K562 (cell line): ENCODE data around the gene GLI1. TPM values are rescaled to one million over a fixed set of nuclear protein-coding genes. Genes with fewer than 3 reads are reported as not detected.

ENCODE experiments used
- BACH1 ChIP-seq: fragments of 200-800 bp; sonication (Bioruptor generic); IDR thresholded peaks from 2 replicates; pipeline ENCODE4 v1.6.1; 2016; ENCODE audit warnings: missing genetic modification characterization, missing compliant biosample characterization
- CBX2 ChIP-seq: fragments of 200-600 bp; sonication (generic); IDR thresholded peaks from one replicate; pipeline ENCODE4 v1.6.1; 2012; ENCODE audit warnings: mild to moderate bottlenecking, low read length, inconsistent platforms; ENCODE audit not compliant: insufficient read depth, poor library complexity, severe bottlenecking
- CREM ChIP-seq: IDR thresholded peaks from 2 replicates; pipeline ENCODE4 v1.6.1; 2014; ENCODE audit warnings: antibody characterized with exemption, low read depth
- ETV1 ChIP-seq: fragments of 450-650 bp; conservative IDR thresholded peaks from 2 replicates; pipeline ENCODE4 v1.6.1; 2016; ENCODE audit warnings: missing genetic modification characterization, control low read depth, low read depth, missing compliant biosample characterization
- HDGF ChIP-seq: fragments of 450-650 bp; IDR thresholded peaks from 2 replicates; pipeline ENCODE4 v1.6.1; 2016
- HMG20B ChIP-seq: fragments of 250-450 bp; sonication (Bioruptor Pico); IDR thresholded peaks from 2 replicates; pipeline ENCODE4 v1.5.0; 2021; ENCODE audit warnings: mild to moderate bottlenecking
- MEF2A ChIP-seq: IDR thresholded peaks from 2 replicates; pipeline ENCODE4 v1.6.1; 2011; ENCODE audit warnings: low read depth, mild to moderate bottlenecking, low read length, moderate library complexity; ENCODE audit not compliant: control insufficient read depth
- PKNOX1 ChIP-seq: fragments of 450-650 bp; IDR thresholded peaks from 2 replicates; pipeline ENCODE4 v1.6.1; 2016
- SMARCC2 ChIP-seq: fragments of 450-650 bp; IDR thresholded peaks from 2 replicates; pipeline ENCODE4 v1.6.1; 2017; ENCODE audit warnings: antibody characterized with exemption, moderate library complexity, mild to moderate bottlenecking, low read depth
- SP1 ChIP-seq: sonication (generic); formaldehyde crosslinking; IDR thresholded peaks from 2 replicates; pipeline ENCODE4 v1.8.1; 2022; ENCODE audit warnings: mild to moderate bottlenecking, missing genetic modification reagents
- SRF ChIP-seq, 2 experiments: fragments of 250-450, 450-650 bp in 1 of 2; sonication (Bioruptor Pico) in 1 of 2; sonication (generic) in 1 of 2; formaldehyde crosslinking; IDR thresholded peaks; 2 replicates each; pipeline versions ENCODE4 v1.5.0 to v1.5.1; 2020 to 2022; ENCODE audit warnings: mild to moderate bottlenecking in 1 of 2, missing genetic modification reagents in 1 of 2
- STAT5B ChIP-seq: fragments of 250-450 bp; sonication (Bioruptor Pico); IDR thresholded peaks from 2 replicates; pipeline ENCODE4 v1.8.0; 2021; ENCODE audit warnings: mild to moderate bottlenecking, inconsistent platforms
- TCF3 ChIP-seq: sonication (generic); formaldehyde crosslinking; IDR thresholded peaks from 2 replicates; pipeline ENCODE4 v1.4.0; 2020; ENCODE audit warnings: mild to moderate bottlenecking, missing genetic modification reagents
- TFE3 ChIP-seq: fragments of 450-650 bp; formaldehyde crosslinking; IDR thresholded peaks from 2 replicates; pipeline ENCODE4 v1.4.0; 2020; ENCODE audit warnings: mild to moderate bottlenecking, mixed read lengths
- XRCC5 ChIP-seq: fragments of 200-400 bp; formaldehyde crosslinking; IDR thresholded peaks from 2 replicates; pipeline ENCODE4 v1.6.1; 2017; ENCODE audit warnings: low read depth, mild to moderate bottlenecking, low read length
- ZNF431 ChIP-seq: sonication (generic); formaldehyde crosslinking; IDR thresholded peaks from 2 replicates; pipeline ENCODE4 v1.8.0; 2022; ENCODE audit warnings: mild to moderate bottlenecking, missing genetic modification reagents
- ZNF583 ChIP-seq: fragments of 250-450 bp; sonication (Bioruptor Pico); IDR thresholded peaks from 2 replicates; pipeline ENCODE4 v1.4.0; 2020
- ZNF589 ChIP-seq: fragments of 200-800 bp; sonication (Bioruptor generic); IDR thresholded peaks from 2 replicates; pipeline ENCODE4 v1.6.1; 2016; ENCODE audit warnings: low read depth, missing genetic modification characterization, missing compliant biosample characterization
- ZNF592 ChIP-seq: fragments of 450-650 bp; IDR thresholded peaks from 2 replicates; pipeline ENCODE4 v1.6.1; 2017; ENCODE audit warnings: antibody characterized with exemption, mild to moderate bottlenecking
- ZNF740 ChIP-seq, 3 experiments: fragments of 200-800 bp in 1 of 3; sonication (Bioruptor generic) in 1 of 3; sonication (generic) in 1 of 3; formaldehyde crosslinking in 1 of 3; IDR thresholded peaks; 2 replicates each; pipeline versions ENCODE4 v1.6.1 to v1.8.0; 2016 to 2022; ENCODE audit warnings: mild to moderate bottlenecking in 2 of 3, missing compliant biosample characterization in 2 of 3, missing genetic modification characterization in 2 of 3, missing genetic modification reagents in 1 of 3
- ZSCAN32 ChIP-seq: fragments of 450-650 bp; formaldehyde crosslinking; IDR thresholded peaks from 2 replicates; pipeline ENCODE4 v1.4.0; 2020; ENCODE audit warnings: mild to moderate bottlenecking, moderate library complexity
- polyA plus RNA-seq, 8 experiments: library from polyadenylated mRNA; depleted of rRNA in 4 of 8; stranded (reverse) in 5 of 8; unstranded in 3 of 8; fragments of >200 nt; fragmentation: Nextera tagmentation in 2 of 8; fragmentation: Illumina TruSeq in 1 of 8; extraction: Ambion mirVana in 2 of 8; extraction: Trizol in 1 of 8; gene quantifications; 2 replicates each; pipeline versions ENCODE4 v1.2.1 to v1.2.3, GENCODE V29; 2011 to 2014; ENCODE audit warnings: inconsistent platforms in 1 of 8, missing spikeins in 1 of 8
- total RNA-seq, 7 experiments: library from RNA; depleted of rRNA in 6 of 7; stranded (reverse); fragments of >200 nt in 6 of 7; fragmentation: Illumina TruSeq in 2 of 7; extraction: Trizol in 2 of 7; gene quantifications; 2 replicates each; pipeline versions ENCODE4 v1.2.1 to v1.2.3, GENCODE V29; 2011 to 2021; ENCODE audit warnings: low replicate concordance in 1 of 7

GLI1 gene
- total and polyA plus RNA-seq, 9 of the 15 experiments (the other 6 are each of a cell fraction or from before 2014, with no cell fraction given) = 0.24 to 3.7 (median 0.61) TPM

GRCh38 chr12:57452937-57453509, 6.6 kb upstream of the GLI1 start (continued):
- TF ChIP-seq HDGF = no peak
- TF ChIP-seq CBX2 = no peak
- TF ChIP-seq PKNOX1 = peak; percentile 35; the same call in 1 of the 2 replicates
- no peak for TF ChIP-seq ZNF431 (CRISPR knock-in tag)
- 0 out of 2 replicates have a peak, but pooled peaks have one; percentile 4 for TF ChIP-seq TCF3 (CRISPR knock-in tag)
- TF ChIP-seq SMARCC2 = no peak
- no peak for TF ChIP-seq ZNF740 (CRISPR knock-in tag; IDR thresholded peaks at IDR 0.05)
- TF ChIP-seq ZNF740 (tag; IDR thresholded peaks at IDR 0.05) = no peak
- TF ChIP-seq CREM = peak; percentile 64
- TF ChIP-seq ZNF592 = 0 out of 2 replicates have a peak, but pooled peaks have one; percentile 8
- TF ChIP-seq STAT5B = no peak
- TF ChIP-seq SP1 (CRISPR knock-in tag) = peak; percentile 37; the same call in 1 of the 2 replicates
- no peak for TF ChIP-seq HMG20B (CRISPR knock-in tag)
- TF ChIP-seq XRCC5 = peak; percentile 65; the same call in 1 of the 2 replicates
- no peak for TF ChIP-seq SRF (CRISPR knock-in tag; IDR thresholded peaks at IDR 0.05)
- no peak for TF ChIP-seq ZNF589 (CRISPR knock-in tag)
- TF ChIP-seq MEF2A = no peak
- TF ChIP-seq ETV1 (tag) = no peak
- TF ChIP-seq ZSCAN32 (CRISPR knock-in tag) = no peak
- TF ChIP-seq TFE3 (CRISPR knock-in tag) = no peak
- no peak for TF ChIP-seq BACH1 (tag)
- TF ChIP-seq ZNF583 (CRISPR knock-in tag) = no peak
